ENCODE measurements around the gene EGLN3.

DNA sequence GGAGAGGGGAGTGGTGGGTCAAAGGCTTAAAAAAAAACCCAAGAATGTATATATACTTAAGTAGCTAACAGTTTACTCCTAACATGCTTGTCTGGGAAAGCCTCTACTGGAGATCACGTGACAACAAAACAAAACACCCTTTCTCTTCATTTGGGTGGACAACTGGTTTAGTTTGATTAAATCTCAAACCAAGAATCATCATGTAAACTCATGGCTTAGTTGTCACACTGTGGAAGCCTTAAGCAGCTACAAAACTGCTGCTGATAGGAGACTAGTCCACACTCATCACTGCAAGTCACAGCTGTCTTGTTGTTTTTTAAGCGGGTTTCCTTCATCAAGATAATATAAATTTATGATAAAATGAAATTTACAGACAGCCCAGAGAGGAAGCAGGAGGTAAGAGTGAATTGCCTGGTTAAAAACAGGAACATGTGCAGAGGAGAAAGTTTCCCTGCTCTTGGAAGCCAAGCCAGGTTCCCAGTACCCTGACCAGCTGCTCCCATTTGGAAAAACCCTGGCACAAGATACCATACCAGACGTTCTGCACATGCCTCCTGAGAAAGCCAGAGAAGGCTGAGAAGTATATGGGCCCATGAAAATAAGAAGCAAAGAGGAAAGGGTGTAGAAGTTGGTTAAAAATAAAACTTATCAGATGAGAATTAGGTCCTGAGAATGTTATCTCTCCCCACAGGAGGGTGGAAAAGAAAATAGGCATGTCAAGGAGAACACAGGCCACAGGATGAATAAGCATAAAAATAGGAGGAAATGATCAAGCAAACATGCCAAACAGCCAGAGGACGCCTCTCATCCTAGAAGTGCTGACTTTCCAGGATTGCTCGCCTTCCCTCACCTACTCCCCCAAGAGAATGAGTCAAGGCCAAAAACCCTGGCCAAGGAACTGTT lies 34.0 kb downstream of the EGLN3 start:
- TF ChIP-seq, protein P1, sequence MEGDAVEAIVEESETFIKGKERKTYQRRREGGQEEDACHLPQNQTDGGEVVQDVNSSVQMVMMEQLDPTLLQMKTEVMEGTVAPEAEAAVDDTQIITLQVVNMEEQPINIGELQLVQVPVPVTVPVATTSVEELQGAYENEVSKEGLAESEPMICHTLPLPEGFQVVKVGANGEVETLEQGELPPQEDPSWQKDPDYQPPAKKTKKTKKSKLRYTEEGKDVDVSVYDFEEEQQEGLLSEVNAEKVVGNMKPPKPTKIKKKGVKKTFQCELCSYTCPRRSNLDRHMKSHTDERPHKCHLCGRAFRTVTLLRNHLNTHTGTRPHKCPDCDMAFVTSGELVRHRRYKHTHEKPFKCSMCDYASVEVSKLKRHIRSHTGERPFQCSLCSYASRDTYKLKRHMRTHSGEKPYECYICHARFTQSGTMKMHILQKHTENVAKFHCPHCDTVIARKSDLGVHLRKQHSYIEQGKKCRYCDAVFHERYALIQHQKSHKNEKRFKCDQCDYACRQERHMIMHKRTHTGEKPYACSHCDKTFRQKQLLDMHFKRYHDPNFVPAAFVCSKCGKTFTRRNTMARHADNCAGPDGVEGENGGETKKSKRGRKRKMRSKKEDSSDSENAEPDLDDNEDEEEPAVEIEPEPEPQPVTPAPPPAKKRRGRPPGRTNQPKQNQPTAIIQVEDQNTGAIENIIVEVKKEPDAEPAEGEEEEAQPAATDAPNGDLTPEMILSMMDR (conservative IDR thresholded peaks at IDR 0.05 in 1 of 2, IDR thresholded peaks at IDR 0.05 in 1 of 2; ENCODE audit: extremely low read depth in 1 of 2, insufficient read depth in 1 of 2, low read depth in 1 of 2, low read length in 2 of 2): no peak
- no peak for TF ChIP-seq EZH2 (IDR thresholded peaks at IDR 0.05; ENCODE audit: borderline replicate concordance, low read length)

Data from mammary epithelial cell (primary cell).